Measurements from ENCODE around the gene TNIK. TPM values are rescaled to one million over a fixed set of nuclear protein-coding genes. Genes with fewer than 3 reads are reported as not detected.

TNIK gene
- total RNA-seq, 2 donors from 2014 or later = 5.6 to 47.1 TPM

GRCh38 chr3:171256445-171257250 lies 203.6 kb downstream of the TNIK start:
- H3K9me3 ChIP-seq = no peaks in the 10 kb centered on the region
- H3K4me3 ChIP-seq = no peak overlapping the region
- 91% methylated on average over 4 of the region's 4 CpGs for WGBS
- H3K4me1 ChIP-seq (replicated peaks) = no peaks in the 10 kb centered on the region
- H3K27me3 ChIP-seq (replicated peaks; ENCODE audit: insufficient read depth) = no peaks in the 10 kb centered on the region
- intact Hi-C loops (cut with DNase I) = no loop called here
- no peak overlapping the region for H3K27ac ChIP-seq
- no peaks in the 10 kb centered on the region for H3K36me3 ChIP-seq
- TF ChIP-seq CTCF (IDR thresholded peaks at IDR 0.05) (no peak), POLR2A (IDR thresholded peaks at IDR 0.05) (no peak), POLR2AphosphoS5 (IDR thresholded peaks at IDR 0.05) (no peak)
- DNase-seq (ENCODE audit: low spot score) = no peak

- DNase-seq (ENCODE audit: low spot score) = no peak
- H3K9me3 ChIP-seq = no peaks in the 10 kb centered on the region
- H3K4me3 ChIP-seq = no peak overlapping the region
- no peaks in the 10 kb centered on the region for H3K4me1 ChIP-seq (replicated peaks)
- 54% methylated on average over 3 of the region's 3 CpGs for WGBS
- intact Hi-C loops (cut with DNase I) = no loop called here
- no peaks in the 10 kb centered on the region for H3K27me3 ChIP-seq (replicated peaks; ENCODE audit: insufficient read depth)
- H3K36me3 ChIP-seq = no peaks in the 10 kb centered on the region
- no peak overlapping the region for H3K27ac ChIP-seq
- TF ChIP-seq CTCF (IDR thresholded peaks at IDR 0.05) (no peak), POLR2A (IDR thresholded peaks at IDR 0.05) (no peak), POLR2AphosphoS5 (IDR thresholded peaks at IDR 0.05) (no peak)
These were observed 204.9 kb downstream of the TNIK start for GRCh38 chr3:171255236-171255806.

GRCh38 chr3:171254315-171254714 lies 205.9 kb downstream of the TNIK start:
- H3K4me1 ChIP-seq (replicated peaks) = no peaks in the 10 kb centered on the region
- DNase-seq (ENCODE audit: low spot score) = no peak
- no peak overlapping the region for H3K27ac ChIP-seq
- H3K27me3 ChIP-seq (replicated peaks; ENCODE audit: insufficient read depth) = no peaks in the 10 kb centered on the region
- no peaks in the 10 kb centered on the region for H3K9me3 ChIP-seq
- no peak overlapping the region for H3K4me3 ChIP-seq
- intact Hi-C loops (cut with DNase I) = no loop called here
- H3K36me3 ChIP-seq = no peaks in the 10 kb centered on the region
- TF ChIP-seq POLR2A (IDR thresholded peaks at IDR 0.05) = no peak
- TF ChIP-seq CTCF (IDR thresholded peaks at IDR 0.05) = no peak
- TF ChIP-seq POLR2AphosphoS5 (IDR thresholded peaks at IDR 0.05) = no peak

- Histone ChIP-seq H3K27me3 (replicated peaks; ENCODE audit: insufficient read depth) (no peaks in the 10 kb centered on the region), H3K4me3 (no peak overlapping the region), H3K9me3 (no peaks in the 10 kb centered on the region), H3K27ac (no peak overlapping the region), H3K4me1 (replicated peaks) (no peaks in the 10 kb centered on the region), H3K36me3 (no peaks in the 10 kb centered on the region)
- 78% methylated on average over 4 of the region's 4 CpGs for WGBS
- intact Hi-C loops (cut with DNase I) = no loop called here
- DNase-seq (ENCODE audit: low spot score) = no peak
- TF ChIP-seq CTCF (IDR thresholded peaks at IDR 0.05) (no peak), POLR2A (IDR thresholded peaks at IDR 0.05) (no peak), POLR2AphosphoS5 (IDR thresholded peaks at IDR 0.05) (no peak)
These were observed 208.4 kb downstream of the TNIK start for GRCh38 chr3:171251835-171252234.

GRCh38 chr3:171250444-171250843 lies 209.8 kb downstream of the TNIK start:
- TF ChIP-seq POLR2A (IDR thresholded peaks at IDR 0.05) (no peak), CTCF (IDR thresholded peaks at IDR 0.05) (no peak), POLR2AphosphoS5 (IDR thresholded peaks at IDR 0.05) (no peak)
- DNase-seq (ENCODE audit: low spot score) = no peak
- 93% methylated on average over 2 of the region's 2 CpGs for WGBS
- Histone ChIP-seq H3K36me3 (no peaks in the 10 kb centered on the region), H3K9me3 (no peaks in the 10 kb centered on the region), H3K4me1 (replicated peaks) (no peaks in the 10 kb centered on the region), H3K4me3 (no peak overlapping the region), H3K27me3 (replicated peaks; ENCODE audit: insufficient read depth) (no peaks in the 10 kb centered on the region), H3K27ac (no peak overlapping the region)
- intact Hi-C loops (cut with DNase I) = no loop called here

All from prostate gland (tissue), 2 donors.